GM23248 (cell line): Measurements from ENCODE around the gene CLIP2.

Source experiments
- EZH2 ChIP-seq: fragments of 200-600 bp; sonication (generic); IDR thresholded peaks from 2 replicates; pipeline ENCODE4 v1.6.1; 2018; ENCODE audit warnings: antibody characterized with exemption, mild to moderate bottlenecking; ENCODE audit not compliant: insufficient read depth, poor library complexity, severe bottlenecking
- EZH2phosphoT487 ChIP-seq: fragments of 200-600 bp; sonication (generic); IDR thresholded peaks from 2 replicates; pipeline ENCODE4 v1.6.1; 2018; ENCODE audit warnings: antibody characterized with exemption, moderate library complexity, mild to moderate bottlenecking, low read depth; ENCODE audit not compliant: insufficient read depth

DNA sequence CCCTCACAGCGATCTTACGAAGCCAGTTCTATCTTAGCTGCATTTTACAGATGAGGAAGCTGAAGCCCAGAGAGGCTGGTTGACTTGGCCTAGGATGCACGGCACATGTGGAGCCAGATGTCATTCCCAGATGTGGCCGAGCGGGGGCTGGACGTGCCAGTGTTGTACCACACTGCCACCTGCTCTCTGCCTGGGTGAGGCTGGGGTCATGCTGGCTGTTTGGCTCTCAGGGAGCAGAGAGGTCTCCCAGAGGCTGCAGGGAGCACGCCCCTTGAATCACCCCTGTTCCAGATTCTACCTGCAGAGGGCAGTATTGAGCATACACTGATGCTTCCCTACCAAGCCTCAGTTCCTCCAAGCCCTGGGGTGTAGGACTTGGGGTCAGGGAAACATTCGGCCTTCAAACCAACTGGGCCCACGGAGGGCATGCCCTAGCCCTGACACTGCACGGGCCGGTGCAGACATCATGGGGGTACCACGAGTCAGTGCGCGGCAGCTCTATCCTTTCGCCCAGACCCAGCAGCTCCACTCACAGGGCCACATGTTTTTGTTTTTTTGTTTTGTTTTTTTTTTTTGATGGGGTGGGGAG is 160.7 kb downstream of the CLIP2 start:
- TF ChIP-seq EZH2, result no peak
- TF ChIP-seq EZH2phosphoT487, result no peak
